Measurements from ENCODE around the gene FOXA2. TPM values are rescaled to one million over a fixed set of nuclear protein-coding genes. Genes with fewer than 3 reads are reported as not detected.

FOXA2 gene
- total and polyA plus RNA-seq, 2 donors (not counting 1 experiment from before 2014, with no cell fraction given): not detected

DNA sequence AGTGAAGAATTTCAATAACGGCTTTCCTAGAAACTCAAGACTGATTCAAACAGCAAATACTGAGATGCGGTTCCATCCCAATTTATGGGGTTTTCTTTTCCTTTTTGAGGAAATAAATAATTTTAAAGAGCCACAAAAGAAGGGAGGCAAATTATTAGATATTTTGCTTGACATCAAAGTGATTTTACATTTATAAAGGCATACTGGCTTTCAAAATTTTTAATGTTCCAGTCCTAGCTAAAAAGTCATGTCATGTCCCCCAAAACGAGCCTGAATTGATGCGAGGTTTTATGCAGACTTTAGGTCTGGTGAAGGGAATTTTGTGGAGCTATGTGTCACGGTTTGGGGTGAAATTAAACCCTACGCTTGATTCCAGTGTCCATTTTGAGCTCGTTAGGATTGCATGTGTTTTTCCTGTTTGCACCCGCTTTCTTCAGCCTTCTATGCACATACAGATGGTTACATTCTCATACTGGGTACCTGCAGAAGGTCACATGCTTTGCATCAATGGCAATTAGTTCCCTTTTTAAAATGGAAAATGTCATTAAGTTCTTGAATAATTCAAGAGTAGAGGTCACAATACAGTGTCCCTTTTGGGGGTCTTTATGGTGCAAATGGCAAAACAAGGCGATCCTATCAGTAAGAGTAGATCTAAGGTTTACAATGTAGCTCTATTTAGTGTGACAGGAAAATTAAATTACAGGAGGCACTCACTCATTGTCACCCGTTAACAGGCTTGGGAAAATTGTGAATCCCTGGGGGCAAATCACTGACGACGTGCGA, 17.3 kb downstream of the FOXA2 start:
- H3K27ac ChIP-seq (ENCODE audit: low read length in 2 of 2): no peak overlapping the region
- no peaks in the 10 kb centered on the region for H3K9me3 Mint-ChIP-seq (ENCODE audit: insufficient read depth)
- peaks cover 0 to 2% of the 10 kb centered on the region in 2 donors for H3K4me1 ChIP-seq (ENCODE audit: control insufficient read depth in 2 of 2, insufficient read depth in 2 of 2, low read length in 2 of 2)
- H3K4me3 Mint-ChIP-seq: no peak overlapping the region
- POLR2A ChIA-PET: no interaction called here
- 0% methylated on average over 2 of the region's 13 CpGs for WGBS (ENCODE audit: insufficient coverage)
- peaks cover 0 to 16% (median 0%) of the 10 kb centered on the region in 3 donors for H3K9me3 ChIP-seq (ENCODE audit: control extremely low read depth in 1 of 3, control insufficient read depth in 2 of 3, insufficient read depth in 1 of 3, low read length in 2 of 3)
- DNase-seq (no peak), ATAC-seq (ENCODE audit: low read depth) (no peak)
- H4K20me1 ChIP-seq (ENCODE audit: control insufficient read depth, insufficient read depth, low read length, poor library complexity, severe bottlenecking): no peaks in the 10 kb centered on the region
- H3K27me3 ChIP-seq (replicated peaks in 1 of 4; ENCODE audit: control extremely low read depth in 1 of 4, control insufficient read depth in 3 of 4, insufficient read depth in 4 of 4, low read length in 3 of 4): peaks cover 0 to 54% (median 48%) of the 10 kb centered on the region in 4 experiments
- H3K4me3 ChIP-seq (ENCODE audit: control extremely low read depth in 1 of 5, extremely low read depth in 1 of 5, insufficient read depth in 1 of 5, low read depth in 2 of 5, low read length in 4 of 5): no peak overlapping the region
- intact Hi-C loops (cut with micrococcal nuclease): no loop called here
- no peaks in the 10 kb centered on the region for H3K36me3 ChIP-seq (replicated peaks in 1 of 2; ENCODE audit: control extremely low read depth in 1 of 2, control insufficient read depth in 1 of 2, extremely low read depth in 1 of 2, insufficient read depth in 2 of 2, low read length in 1 of 2)
- H3K79me2 ChIP-seq (ENCODE audit: control insufficient read depth, insufficient read depth, low read length): no peaks in the 10 kb centered on the region
- TF ChIP-seq, protein P1, sequence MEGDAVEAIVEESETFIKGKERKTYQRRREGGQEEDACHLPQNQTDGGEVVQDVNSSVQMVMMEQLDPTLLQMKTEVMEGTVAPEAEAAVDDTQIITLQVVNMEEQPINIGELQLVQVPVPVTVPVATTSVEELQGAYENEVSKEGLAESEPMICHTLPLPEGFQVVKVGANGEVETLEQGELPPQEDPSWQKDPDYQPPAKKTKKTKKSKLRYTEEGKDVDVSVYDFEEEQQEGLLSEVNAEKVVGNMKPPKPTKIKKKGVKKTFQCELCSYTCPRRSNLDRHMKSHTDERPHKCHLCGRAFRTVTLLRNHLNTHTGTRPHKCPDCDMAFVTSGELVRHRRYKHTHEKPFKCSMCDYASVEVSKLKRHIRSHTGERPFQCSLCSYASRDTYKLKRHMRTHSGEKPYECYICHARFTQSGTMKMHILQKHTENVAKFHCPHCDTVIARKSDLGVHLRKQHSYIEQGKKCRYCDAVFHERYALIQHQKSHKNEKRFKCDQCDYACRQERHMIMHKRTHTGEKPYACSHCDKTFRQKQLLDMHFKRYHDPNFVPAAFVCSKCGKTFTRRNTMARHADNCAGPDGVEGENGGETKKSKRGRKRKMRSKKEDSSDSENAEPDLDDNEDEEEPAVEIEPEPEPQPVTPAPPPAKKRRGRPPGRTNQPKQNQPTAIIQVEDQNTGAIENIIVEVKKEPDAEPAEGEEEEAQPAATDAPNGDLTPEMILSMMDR (IDR thresholded peaks at IDR 0.05): no peak
- no peak for TF ChIP-seq EZH2 (IDR thresholded peaks at IDR 0.05; ENCODE audit: borderline replicate concordance, insufficient read depth, low read depth, low read length, poor library complexity, severe bottlenecking)
- no peak overlapping the region for H3K9ac ChIP-seq (ENCODE audit: low read length)
- H3K27ac Mint-ChIP-seq: no peak overlapping the region
- H3K27me3 Mint-ChIP-seq: peaks cover 75% of the 10 kb centered on the region
- no peak overlapping the region for H2AFZ ChIP-seq (ENCODE audit: insufficient read depth, low read depth, low read length, poor library complexity, severe bottlenecking)
- H3K4me2 ChIP-seq (replicated peaks; ENCODE audit: low read depth, low read length, poor library complexity, severe bottlenecking): no peak overlapping the region
- CTCF ChIA-PET: no interaction called here
- no peaks in the 10 kb centered on the region for H3K4me1 Mint-ChIP-seq
